NCI-H2107 (cell line): Measurements from ENCODE around the gene PIP4K2C.
"Not testable (repeated sequence)": the region's sequence is repeated elsewhere in the genome, so short reads cannot be mapped to it uniquely, and the experiment has no call there.

Source experiments
- DNase-seq: peaks from one replicate; lab custom pipeline; 2025; lab: John Stamatoyannopoulos, UW

Gene PIP4K2C

DNA sequence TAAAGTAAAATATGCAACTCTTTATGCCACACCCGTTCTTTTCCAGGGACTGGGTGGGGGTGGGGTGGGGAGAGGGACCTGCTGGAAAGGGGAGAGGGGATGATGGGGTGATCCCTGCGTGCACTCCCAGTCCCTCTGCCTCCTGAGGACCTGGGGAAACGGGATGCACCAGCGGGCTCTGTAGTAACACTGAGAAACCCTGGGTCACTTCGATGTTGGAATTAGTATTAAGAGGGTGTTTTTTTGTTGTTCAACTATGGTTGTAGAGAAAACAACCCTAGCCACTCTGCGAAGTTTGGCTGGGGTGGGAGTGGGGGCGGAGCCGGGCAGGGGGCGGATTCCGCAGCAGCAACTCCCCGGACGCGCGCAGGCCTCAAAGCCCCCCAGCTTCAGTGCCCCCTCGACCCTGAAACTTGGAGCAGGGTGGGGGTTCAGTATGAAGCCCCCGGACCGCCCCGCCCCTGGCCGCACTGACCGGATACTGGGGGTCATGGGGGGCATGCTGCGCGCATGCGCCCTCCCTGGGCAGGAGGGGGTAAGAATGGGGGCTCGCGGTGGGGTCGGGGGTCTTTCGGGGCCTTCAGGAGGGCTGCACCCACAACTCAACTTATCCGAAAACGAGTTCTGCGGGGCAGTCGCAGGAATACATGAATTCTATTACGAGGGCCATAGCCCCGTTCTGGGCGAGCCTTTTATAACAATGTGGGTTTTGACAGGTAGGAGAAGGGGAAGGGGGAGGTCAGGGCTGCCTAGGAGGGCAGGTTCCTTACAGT, 19.0 kb downstream of the PIP4K2C start:
- no peak for DNase-seq

DNA sequence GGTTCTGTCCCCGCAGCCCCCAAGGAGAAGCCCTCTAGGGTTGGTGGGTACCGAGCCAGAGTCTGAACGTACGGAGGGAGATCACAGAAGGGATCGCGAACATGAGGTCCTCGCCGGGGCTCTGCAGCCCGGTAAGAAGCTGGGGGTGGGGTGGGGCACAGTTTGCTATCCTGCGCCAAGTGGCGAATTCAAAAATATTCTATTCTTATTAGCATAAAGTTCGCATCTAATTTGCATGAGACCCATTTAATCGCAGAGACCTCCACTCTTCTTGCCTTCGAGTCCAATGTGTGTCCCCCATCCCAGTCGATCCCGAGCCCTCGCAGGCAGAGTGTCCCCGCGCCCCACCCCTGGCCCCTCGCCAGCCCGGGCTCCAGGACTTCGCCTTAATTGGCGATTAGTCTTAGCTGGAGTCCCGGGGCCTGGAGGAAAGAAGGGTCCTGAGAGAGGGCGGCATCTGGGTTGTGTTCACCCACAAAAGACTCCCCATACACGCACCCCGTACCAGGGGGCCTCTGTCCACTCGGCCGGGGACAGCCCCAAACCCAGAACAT, 19.6 kb downstream of the PIP4K2C start:
- DNase-seq, result no peak

DNA sequence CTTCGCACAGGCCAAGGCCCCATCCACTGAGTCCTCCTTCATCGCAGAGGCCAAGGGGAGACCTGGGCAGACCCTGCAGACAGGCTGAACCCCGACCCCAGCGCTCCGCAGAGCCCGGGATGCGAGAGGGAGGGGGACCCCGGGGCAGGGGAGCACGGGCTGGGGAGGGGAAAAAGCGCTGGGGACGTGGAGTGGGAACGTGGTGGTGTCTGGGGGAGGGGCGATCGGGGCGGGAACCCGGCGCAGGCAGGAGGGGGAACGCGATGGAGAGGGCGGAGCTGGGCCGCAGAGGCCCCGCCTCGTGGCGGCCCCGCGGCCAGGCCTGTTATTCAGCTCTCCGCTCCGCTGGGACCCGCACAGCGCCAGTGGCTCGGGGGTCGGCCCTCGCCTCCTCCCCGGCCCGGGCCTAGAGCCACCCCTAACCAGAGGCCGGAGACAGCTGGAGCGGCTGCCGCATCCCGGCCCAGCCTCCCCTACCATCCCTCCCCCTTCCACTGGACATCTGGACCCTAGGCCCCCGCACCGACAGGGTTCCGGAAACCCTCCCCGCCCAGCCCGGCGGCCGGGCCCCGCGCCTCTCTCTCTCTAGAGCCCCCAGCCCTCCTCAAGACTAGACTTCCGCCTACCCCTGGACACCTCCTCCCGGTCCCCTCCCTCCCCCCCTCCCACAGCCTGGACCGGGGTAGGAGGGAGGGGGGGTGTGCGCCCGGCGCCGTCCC, 20.3 kb downstream of the PIP4K2C start, which contains the start of gene ARHGEF25:
ARHGEF25 (plus strand) TSS at position 328 of the 719 bp plus-strand sequence. CDS start 460 bp downstream, outside the sequence.
- DNase-seq, result no peak

DNA sequence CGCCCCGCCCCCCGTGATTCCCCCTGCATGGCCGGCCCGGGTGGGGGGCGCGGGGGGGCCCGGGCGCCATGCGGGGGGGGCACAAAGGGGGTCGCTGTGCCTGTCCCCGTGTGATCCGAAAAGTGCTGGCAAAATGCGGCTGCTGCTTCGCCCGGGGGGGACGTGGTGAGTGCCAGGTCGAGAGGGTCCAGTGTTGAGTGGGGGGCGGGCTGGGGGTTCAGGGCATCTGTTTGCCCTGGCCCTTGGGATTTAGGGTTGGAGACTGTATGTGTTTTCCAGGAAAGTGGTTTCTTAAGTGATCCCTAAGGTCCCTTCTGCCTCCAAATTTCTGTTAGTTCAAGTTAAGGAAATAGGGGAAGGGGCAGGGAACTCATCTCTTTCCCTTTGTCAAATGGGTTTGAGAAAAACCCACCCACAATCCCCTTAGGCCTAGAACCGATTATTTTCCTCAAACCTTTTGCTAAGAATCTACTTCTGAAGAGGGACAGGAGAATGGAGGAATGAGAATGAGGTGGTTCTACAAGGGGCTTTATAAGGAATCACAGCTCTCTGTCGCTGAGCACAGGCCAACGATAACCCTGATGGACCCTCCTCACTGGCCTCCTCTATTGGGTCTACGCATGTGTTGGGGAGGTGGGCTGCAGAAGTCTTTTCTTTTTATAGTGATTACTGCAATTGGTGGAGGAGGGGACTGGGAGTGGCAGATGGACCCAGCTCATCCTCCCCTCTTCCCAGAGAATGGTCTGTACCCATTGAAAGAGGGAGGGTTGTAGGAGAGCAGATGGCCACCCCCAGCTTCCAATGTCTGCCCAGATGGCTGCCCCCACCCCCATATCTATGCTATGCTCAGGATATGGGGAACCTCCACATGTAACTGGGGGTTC, 21.1 kb downstream of the PIP4K2C start:
- DNase-seq, result no peak

GRCh38 chr12:57612711-57613426, 21.9 kb downstream of the PIP4K2C start:
- no peak for DNase-seq

DNA sequence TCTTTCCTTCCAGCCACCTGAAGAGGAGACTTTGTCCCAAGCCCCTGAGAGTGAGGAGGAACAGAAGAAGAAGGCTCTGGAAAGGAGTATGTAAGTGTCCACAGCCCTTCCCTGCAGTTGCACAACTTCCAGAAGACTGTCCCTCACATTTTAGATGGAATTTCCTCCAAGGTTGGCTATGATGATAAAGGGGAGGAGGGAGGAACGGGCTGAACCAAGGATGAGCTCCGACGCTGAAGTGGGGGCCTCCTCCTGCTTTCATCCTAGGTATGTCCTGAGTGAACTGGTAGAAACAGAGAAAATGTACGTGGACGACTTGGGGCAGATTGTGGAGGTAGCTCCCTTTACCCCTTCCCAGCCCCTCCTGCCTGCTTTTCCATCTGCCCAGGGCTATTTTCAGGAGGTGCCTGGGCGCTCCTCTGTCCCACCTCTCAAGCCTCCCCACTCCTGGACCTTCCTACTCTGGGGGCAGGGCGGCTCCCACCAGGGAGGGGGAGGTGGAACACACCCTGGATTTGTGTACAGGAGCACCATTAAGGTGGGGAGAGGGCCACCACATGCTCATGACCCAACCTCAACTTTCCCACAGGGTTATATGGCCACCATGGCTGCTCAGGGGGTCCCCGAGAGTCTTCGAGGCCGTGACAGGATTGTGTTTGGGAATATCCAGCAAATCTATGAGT, 22.6 kb downstream of the PIP4K2C start:
- no peak for DNase-seq

DNA sequence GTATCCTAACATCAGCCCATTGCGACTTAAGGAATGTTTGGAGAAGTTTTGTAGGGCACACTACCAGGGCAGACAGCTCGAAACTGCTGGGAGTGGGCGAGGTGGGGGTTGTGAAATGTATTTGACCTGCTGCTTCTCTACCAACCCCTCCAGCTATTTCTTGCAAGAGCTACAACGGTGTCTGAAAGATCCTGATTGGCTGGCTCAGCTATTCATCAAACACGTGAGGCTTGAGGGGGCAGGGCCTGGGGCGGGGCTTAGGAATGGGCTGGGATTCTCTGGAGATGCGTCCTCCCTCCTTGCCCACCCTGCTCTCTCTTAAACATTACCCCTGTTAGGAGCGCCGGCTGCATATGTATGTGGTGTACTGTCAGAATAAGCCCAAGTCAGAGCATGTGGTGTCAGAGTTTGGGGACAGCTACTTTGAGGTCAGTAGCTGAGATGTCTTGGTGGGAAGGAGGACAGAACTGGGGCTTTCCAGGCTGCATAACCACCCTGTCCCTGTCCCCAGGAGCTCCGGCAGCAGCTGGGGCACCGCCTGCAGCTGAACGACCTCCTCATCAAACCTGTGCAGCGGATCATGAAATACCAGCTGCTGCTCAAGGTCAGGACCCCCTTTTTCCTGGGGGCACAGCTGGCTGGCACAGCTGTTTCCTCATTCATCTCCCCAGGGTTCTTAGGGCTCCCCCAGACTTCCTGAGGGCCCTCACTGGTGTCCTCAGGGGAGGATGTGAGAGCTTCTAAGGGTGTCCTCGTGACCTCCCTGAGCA, 23.4 kb downstream of the PIP4K2C start:
- no peak for DNase-seq

DNA sequence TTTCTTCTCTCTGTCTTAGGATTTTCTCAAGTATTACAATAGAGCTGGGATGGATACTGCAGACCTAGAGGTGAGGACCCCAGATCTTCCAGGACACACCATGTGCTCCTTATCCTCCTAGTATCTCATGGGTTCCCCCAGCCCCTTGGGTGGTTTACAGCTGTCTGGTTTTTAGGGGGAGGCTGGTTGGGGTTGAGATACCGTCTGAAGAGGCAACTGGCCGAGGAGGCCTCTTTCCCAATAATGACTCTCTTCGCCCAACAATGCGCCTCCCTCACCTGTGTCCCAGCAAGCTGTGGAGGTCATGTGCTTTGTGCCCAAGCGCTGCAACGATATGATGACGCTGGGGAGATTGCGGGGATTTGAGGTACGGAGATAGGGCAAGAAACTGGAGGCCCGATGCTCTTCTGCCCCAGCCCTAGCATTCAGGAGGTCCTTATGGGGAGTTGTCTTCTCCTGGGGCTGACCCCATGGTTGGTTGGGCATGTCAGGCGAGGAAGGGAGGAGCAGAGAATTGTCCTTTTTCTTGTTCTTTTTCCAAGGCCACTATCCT, 24.0 kb downstream of the PIP4K2C start:
- DNase-seq, result no peak

GRCh38 chr12:57615637-57616036, 24.6 kb downstream of the PIP4K2C start:
- DNase-seq, result no peak

GRCh38 chr12:57616383-57617101, 25.6 kb downstream of the PIP4K2C start:
- no peak for DNase-seq

- DNase-seq, result no peak
These were observed 26.9 kb downstream of the PIP4K2C start for GRCh38 chr12:57617942-57618341.

GRCh38 chr12:57618431-57618830, 27.4 kb downstream of the PIP4K2C start:
- not testable (repeated sequence) for DNase-seq

DNA sequence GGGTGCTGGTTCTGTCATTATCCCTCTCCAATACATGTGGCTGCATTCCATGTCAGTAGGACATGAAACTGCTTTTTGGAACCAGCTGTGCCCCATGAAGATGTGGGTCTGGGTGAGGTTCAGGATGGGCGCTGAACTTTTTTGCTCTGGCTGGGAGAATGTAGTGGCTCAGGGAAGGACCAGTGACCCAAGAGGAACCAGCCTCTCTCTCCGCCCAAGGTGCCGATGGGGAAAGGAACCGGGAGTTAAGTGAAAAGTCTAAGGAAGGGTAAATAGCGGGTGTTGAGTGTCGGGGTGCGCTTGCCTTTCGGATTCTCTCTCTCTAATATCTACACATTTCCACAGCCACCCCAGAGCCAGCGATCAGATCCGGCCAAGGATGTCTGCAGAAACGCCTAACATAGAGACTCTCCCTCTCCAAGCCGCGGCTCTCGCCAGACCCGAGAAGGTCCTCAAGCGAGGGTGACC, 28.0 kb downstream of the PIP4K2C start:
- DNase-seq, result no peak

DNA sequence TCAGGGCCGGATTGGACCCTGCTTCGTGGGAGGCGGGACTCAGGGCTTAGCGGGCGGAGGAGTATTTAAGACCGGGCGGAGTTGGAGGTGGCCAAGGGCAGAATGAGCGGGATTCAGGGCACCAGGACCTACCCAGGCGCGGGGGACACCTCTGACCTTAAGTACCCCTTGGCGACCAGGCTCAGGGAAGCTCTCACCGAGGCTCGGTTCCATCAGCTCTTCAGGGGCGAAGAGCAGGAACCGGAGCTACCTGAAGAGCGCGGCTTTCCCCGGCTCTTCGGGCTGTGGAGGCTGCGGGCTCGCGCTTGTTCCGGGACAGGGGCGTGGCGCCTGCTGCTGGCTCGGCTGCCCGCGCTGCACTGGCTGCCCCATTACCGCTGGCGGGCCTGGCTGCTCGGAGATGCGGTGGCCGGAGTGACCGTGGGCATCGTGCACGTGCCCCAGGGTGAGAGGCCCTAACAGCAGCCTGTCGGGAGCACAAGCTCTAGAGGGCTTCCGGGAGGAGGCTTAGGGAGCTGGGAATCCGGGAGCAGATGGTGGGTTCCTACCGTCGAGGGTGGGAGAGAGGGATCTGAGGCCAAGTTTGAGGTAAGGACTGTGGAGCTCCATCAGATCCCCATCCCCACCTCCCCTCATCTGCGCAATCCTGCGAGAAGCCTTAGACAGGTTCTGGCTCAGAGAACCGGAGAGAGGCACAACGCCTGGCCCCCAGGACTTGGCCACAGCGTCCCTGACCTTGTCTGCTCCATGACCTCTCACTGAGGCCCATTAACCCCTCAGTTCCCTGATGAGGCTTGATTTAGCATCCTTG, 28.6 kb downstream of the PIP4K2C start:
- DNase-seq, result no peak

DNA sequence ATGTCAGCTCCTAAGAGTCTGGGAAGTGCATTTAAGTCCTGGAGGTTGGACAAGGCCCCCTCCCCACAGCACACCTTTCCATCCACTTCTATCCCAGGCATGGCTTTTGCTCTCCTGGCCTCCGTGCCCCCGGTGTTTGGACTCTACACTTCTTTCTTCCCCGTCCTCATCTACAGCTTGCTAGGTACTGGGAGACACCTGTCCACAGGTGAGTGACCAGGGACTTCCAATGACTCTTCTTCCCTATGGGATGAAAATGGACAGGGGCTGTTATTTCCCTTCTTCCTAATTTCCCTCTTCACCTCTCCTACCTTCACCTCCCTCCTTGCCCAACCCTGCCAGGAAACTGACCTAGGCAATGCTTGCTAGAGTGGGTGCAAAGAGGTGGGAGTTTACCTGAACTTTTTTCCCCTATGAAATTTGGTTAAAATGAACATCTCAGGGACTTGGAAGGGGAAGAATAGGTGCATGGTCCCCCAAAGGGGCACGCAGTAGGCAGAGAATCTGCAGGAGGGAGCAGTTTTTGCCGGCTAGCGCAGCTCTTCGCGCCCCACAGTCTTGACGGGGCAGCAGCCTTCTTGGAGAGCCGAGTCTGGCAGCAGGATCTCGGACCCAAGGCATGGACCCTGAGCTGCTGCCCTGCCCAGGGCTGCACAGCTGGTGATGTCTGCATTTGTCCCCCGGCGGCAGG, 29.4 kb downstream of the PIP4K2C start:
- no peak for DNase-seq

DNA sequence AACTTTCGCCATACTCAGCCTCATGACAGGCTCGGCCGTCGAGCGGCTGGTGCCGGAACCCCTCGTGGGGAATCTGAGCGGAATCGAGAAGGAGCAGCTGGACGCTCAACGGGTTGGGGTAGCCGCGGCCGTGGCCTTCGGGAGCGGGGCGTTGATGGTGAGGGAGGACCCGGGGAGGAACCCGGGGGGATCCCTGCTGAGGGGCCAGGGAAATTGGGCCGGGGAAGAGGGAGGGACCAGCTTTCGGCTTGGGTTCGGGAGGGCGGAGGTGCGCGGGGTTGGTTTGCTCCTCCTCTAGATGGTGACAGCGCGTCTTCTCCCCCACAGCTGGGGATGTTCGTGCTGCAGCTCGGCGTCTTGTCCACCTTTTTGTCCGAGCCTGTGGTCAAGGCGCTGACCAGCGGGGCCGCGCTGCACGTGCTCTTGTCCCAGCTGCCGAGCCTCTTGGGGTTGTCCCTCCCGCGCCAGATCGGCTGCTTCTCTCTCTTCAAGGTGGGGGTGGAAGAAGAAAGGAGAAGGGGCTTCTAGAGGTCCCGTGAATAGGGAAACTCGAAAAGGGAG, 30.0 kb downstream of the PIP4K2C start:
- DNase-seq, result no peak
